GM12801 (cell line): ENCODE data around the gene SETBP1.

ENCODE experiments used
- CTCF ChIP-seq: IDR thresholded peaks from one replicate; pipeline ENCODE4 v1.5.1; 2011; ENCODE audit warnings: control low read depth; ENCODE audit not compliant: insufficient read length; ENCODE audit errors: extremely low read depth

Gene SETBP1

DNA sequence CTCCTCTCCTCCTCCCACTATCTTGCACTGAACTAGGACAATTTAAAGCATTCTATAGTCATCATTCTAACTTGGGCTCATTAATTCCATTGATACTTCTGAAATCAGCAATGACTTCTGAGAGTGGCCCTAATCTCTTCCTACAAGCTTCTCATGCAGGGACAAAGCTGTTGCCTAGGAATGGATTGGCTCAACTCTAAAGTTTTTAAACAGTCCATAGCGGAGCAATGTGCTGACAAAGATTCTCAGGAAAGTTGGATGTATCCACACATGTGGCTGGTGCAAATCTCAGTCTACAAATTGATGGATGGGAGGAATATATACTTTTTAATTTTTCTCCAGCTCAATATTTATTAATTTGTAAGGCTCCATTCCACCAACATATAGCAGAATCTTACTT lies 388.9 kb downstream of the SETBP1 start:
- no peak for TF ChIP-seq CTCF

GRCh38 chr18:45071956-45072355 lies 391.3 kb downstream of the SETBP1 start:
- no peak for TF ChIP-seq CTCF

GRCh38 chr18:45073556-45073955 lies 392.9 kb downstream of the SETBP1 start:
- TF ChIP-seq CTCF: no peak

GRCh38 chr18:45081566-45082181 lies 401.0 kb downstream of the SETBP1 start:
- TF ChIP-seq CTCF: no peak

DNA sequence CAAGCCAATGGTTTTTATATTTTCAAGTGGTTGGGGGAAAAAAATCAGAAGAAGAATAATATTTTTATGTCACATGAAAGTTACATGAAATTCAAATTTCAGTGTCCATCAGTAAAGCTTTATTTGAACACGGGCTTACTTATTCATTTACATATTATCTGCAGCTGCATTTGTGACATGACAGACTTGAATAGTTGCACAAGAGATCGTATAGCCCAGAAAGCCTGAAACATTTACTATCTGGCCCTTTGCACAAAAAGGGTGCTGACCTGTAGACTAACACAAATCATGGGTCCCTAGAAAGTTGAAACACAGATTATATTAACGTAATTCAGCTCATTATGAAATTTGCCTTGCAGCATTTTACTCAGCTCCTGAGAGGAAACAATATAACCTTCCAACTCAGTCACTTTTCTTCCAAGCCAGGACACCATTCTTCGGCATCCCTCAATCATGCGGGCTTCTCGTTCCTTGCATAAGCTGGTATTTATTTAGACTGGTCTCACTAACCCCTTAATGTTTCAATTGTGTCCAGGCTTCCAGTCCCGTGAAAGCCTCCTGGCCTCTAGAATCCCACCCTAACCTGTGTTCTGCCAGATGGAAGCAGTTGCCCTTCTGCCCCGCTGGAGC lies 402.7 kb downstream of the SETBP1 start:
- TF ChIP-seq CTCF: no peak

GRCh38 chr18:45084206-45084605 lies 403.5 kb downstream of the SETBP1 start:
- no peak for TF ChIP-seq CTCF

GRCh38 chr18:45085916-45086624 lies 405.4 kb downstream of the SETBP1 start:
- TF ChIP-seq CTCF: no peak
